H9 (cell line): ENCODE measurements around the gene DRICH1. TPM values are rescaled to one million over a fixed set of nuclear protein-coding genes. Genes with fewer than 3 reads are reported as not detected.
"Not testable (repeated sequence)": the region's sequence is repeated elsewhere in the genome, so short reads cannot be mapped to it uniquely, and the experiment has no call there.

Source experiments
- DNase-seq: peaks from one replicate; pipeline ENCODE4 v3.0.0-alpha.2; 2017
- H2AFZ ChIP-seq: one replicate; pipeline ENCODE4 v1.6.1; 2013; ENCODE audit warnings: mild to moderate bottlenecking, low read length, control low read depth, moderate library complexity
- H2AK5ac ChIP-seq: 2 replicates; pipeline ENCODE4 v1.6.1; 2013; ENCODE audit warnings: low read length, control low read depth, mixed read lengths; ENCODE audit not compliant: insufficient read length
- H2BK120ac ChIP-seq: one replicate; pipeline ENCODE4 v1.6.1; 2013; ENCODE audit warnings: low read depth, mild to moderate bottlenecking, low read length, control low read depth, inconsistent platforms; ENCODE audit not compliant: poor library complexity, severe bottlenecking
- H2BK12ac ChIP-seq: 2 replicates; pipeline ENCODE4 v1.6.1; 2013; ENCODE audit warnings: low read length, control low read depth, mixed read lengths, low read depth; ENCODE audit not compliant: insufficient read length
- H2BK15ac ChIP-seq: 2 replicates; pipeline ENCODE4 v1.6.1; 2013; ENCODE audit warnings: low read depth, low read length, control low read depth
- H2BK20ac ChIP-seq: one replicate; pipeline ENCODE4 v1.6.1; 2013; ENCODE audit warnings: low read depth, mild to moderate bottlenecking, low read length, control low read depth, inconsistent platforms; ENCODE audit not compliant: poor library complexity, severe bottlenecking
- H2BK5ac ChIP-seq: 2 replicates; pipeline ENCODE4 v1.6.1; 2013; ENCODE audit warnings: low read length, control low read depth, mixed read lengths; ENCODE audit not compliant: insufficient read length
- H3K14ac ChIP-seq: 2 replicates; pipeline ENCODE4 v1.6.1; 2013; ENCODE audit warnings: low read length, control low read depth; ENCODE audit not compliant: insufficient read depth
- H3K18ac ChIP-seq: 2 replicates; pipeline ENCODE4 v1.6.1; 2013; ENCODE audit warnings: low read depth, mild to moderate bottlenecking, mixed read lengths, low read length, control low read depth; ENCODE audit not compliant: insufficient read length
- H3K23ac ChIP-seq: 2 replicates; pipeline ENCODE4 v1.6.1; 2013; ENCODE audit warnings: low read length, control low read depth, mixed read lengths, low read depth; ENCODE audit not compliant: insufficient read length
- H3K23me2 ChIP-seq: 2 replicates; pipeline ENCODE4 v1.6.1; 2013; ENCODE audit warnings: low read depth, mild to moderate bottlenecking, mixed read lengths, low read length, control low read depth; ENCODE audit not compliant: insufficient read length, poor library complexity, severe bottlenecking
- H3K27ac ChIP-seq: 2 replicates; pipeline ENCODE4 v1.5.1; 2013; ENCODE audit warnings: low read length, control low read depth, mixed read lengths, low read depth; ENCODE audit not compliant: insufficient read length
- H3K27me3 ChIP-seq: 2 replicates; pipeline ENCODE4 v1.6.1; 2013; ENCODE audit warnings: low read length, control low read depth, inconsistent platforms; ENCODE audit not compliant: insufficient read depth
- H3K4ac ChIP-seq: 2 replicates; pipeline ENCODE4 v1.6.1; 2013; ENCODE audit warnings: low read depth, mild to moderate bottlenecking, control low read depth, inconsistent platforms, low read length, moderate library complexity
- H3K4me1 ChIP-seq: 2 replicates; pipeline ENCODE4 v1.6.1; 2013; ENCODE audit warnings: low read length, control low read depth, inconsistent platforms; ENCODE audit not compliant: insufficient read depth
- H3K4me2 ChIP-seq: 2 replicates; pipeline ENCODE4 v1.6.1; 2013; ENCODE audit warnings: low read length, control low read depth, mixed read lengths; ENCODE audit not compliant: insufficient read length, insufficient read depth
- H3K56ac ChIP-seq: 2 replicates; pipeline ENCODE4 v1.6.1; 2013; ENCODE audit warnings: low read depth, mild to moderate bottlenecking, mixed read lengths, low read length, control low read depth; ENCODE audit not compliant: insufficient read length
- H3K79me1 ChIP-seq: 2 replicates; pipeline ENCODE4 v1.6.1; 2013; ENCODE audit warnings: low read depth, mild to moderate bottlenecking, moderate library complexity, low read length, control low read depth, inconsistent platforms; ENCODE audit not compliant: insufficient read depth, poor library complexity, severe bottlenecking
- H3K79me2 ChIP-seq: 2 replicates; pipeline ENCODE4 v1.6.1; 2013; ENCODE audit warnings: low read length, control low read depth, inconsistent platforms; ENCODE audit not compliant: insufficient read depth
- H3K9ac ChIP-seq: 2 replicates; pipeline ENCODE4 v1.6.1; 2013; ENCODE audit warnings: low read length, control low read depth, mixed read lengths; ENCODE audit not compliant: insufficient read length; ENCODE audit errors: extremely low read depth
- H3K9me3 ChIP-seq: one replicate; pipeline ENCODE4 v1.6.1; 2013; ENCODE audit warnings: low read depth, low read length, inconsistent platforms; ENCODE audit not compliant: control insufficient read depth
- H3T11ph ChIP-seq: one replicate; pipeline ENCODE4 v1.6.1; 2013; ENCODE audit warnings: mild to moderate bottlenecking, low read length, control low read depth, inconsistent platforms
- H4K20me1 ChIP-seq: one replicate; pipeline ENCODE4 v1.6.1; 2013; ENCODE audit not compliant: control insufficient read depth, insufficient read length, insufficient read depth
- H4K5ac ChIP-seq: 2 replicates; pipeline ENCODE4 v1.6.1; 2013; ENCODE audit warnings: low read depth, mild to moderate bottlenecking, mixed read lengths, low read length, control low read depth; ENCODE audit not compliant: insufficient read length
- H4K8ac ChIP-seq: replicated peaks from 2 replicates; pipeline ENCODE4 v1.6.1; 2013; ENCODE audit warnings: low read length, control low read depth, mixed read lengths, low read depth; ENCODE audit not compliant: insufficient read length
- H4K91ac ChIP-seq: 2 replicates; pipeline ENCODE4 v1.6.1; 2013; ENCODE audit warnings: low read depth, mild to moderate bottlenecking, moderate library complexity, mixed read lengths, low read length, control low read depth; ENCODE audit not compliant: insufficient read length
- H3K27ac Mint-ChIP-seq, 3 experiments: 2 replicates in 2 of 3; 3 replicates in 1 of 3; pipeline ENCODE4 v1.8.0; 2020 to 2021; ENCODE audit warnings: mixed read lengths in 3 of 3, mild to moderate bottlenecking in 1 of 3, moderate library complexity in 1 of 3
- H3K27me3 Mint-ChIP-seq: 2 replicates; pipeline ENCODE4 v1.8.0; 2021; ENCODE audit warnings: low read depth, mild to moderate bottlenecking, moderate library complexity, mixed read lengths
- H3K36me3 Mint-ChIP-seq, 3 experiments: 2 replicates in 2 of 3; 3 replicates in 1 of 3; pipeline ENCODE4 v1.8.0; 2020 to 2021; ENCODE audit warnings: low read depth in 3 of 3, mixed read lengths in 3 of 3; ENCODE audit not compliant: insufficient read depth in 1 of 3
- H3K4me1 Mint-ChIP-seq, 2 experiments: 2 replicates each; pipeline ENCODE4 v1.8.0; 2020; ENCODE audit warnings: mixed read lengths in 2 of 2
- H3K4me3 Mint-ChIP-seq, 2 experiments: 2 replicates in 1 of 2; 3 replicates in 1 of 2; pipeline ENCODE4 v1.8.0; 2020 to 2021; ENCODE audit warnings: mild to moderate bottlenecking in 2 of 2, mixed read lengths in 2 of 2, moderate library complexity in 1 of 2
- H3K9me3 Mint-ChIP-seq, 2 experiments: 2 replicates in 1 of 2; 3 replicates in 1 of 2; pipeline ENCODE4 v1.8.0; 2020; ENCODE audit warnings: mild to moderate bottlenecking in 2 of 2, mixed read lengths in 2 of 2, moderate library complexity in 1 of 2
- WGBS: extraction: QIAGEN DNeasy Blood & Tissue Kit; methylation state at CpG from one replicate; pipeline ENCODE4 v1.1.7; 2013; ENCODE audit warnings: missing lambda C conversion rate, low lambda C conversion rate, mixed read lengths; ENCODE audit not compliant: insufficient read length; ENCODE audit errors: extremely low coverage; 5-methylcytosine and 5-hydroxymethylcytosine counted together
- total RNA-seq: library from RNA; stranded (reverse); gene quantifications from 2 replicates; pipeline ENCODE4 v1.2.1, GENCODE V29; 2021
- TF ChIP-seq, protein P1 (sequence below): fragments of 200-600 bp; sonication (generic); conservative IDR thresholded peaks from 3 replicates; pipeline ENCODE4 v1.8.0; 2021; ENCODE audit warnings: antibody characterized with exemption, mild to moderate bottlenecking

The DRICH1 gene
- total RNA-seq, 1 experiment from 2014 or later = not detected

DNA sequence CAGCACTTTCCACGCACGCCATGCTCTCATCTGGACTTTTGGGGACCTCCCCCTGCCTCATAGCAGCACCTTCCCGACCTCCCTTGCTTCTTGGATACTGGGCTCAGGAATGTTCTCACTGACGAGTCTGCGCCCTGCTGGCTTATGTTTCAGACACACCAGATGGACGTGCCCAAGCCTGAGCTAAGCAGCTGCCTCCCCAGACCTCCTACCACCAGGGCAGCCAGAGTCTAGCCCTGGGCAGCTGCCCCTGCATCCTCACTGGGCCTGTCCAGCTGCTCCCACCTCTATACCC lies 45.5 kb upstream of the DRICH1 start:
- Histone ChIP-seq H3K79me2 (no peaks in the 10 kb centered on the region), H2BK120ac (no peak overlapping the region), H3K23me2 (no peaks in the 10 kb centered on the region), H2BK15ac (no peak overlapping the region), H3K56ac (no peak overlapping the region), H2AFZ (no peak overlapping the region), H3K18ac (no peak overlapping the region), H3T11ph (no peak overlapping the region), H2BK12ac (no peak overlapping the region), H4K8ac (no peak overlapping the region), H3K27ac (no peak overlapping the region), H3K23ac (no peak overlapping the region), H2BK20ac (no peak overlapping the region), H3K79me1 (no peaks in the 10 kb centered on the region), H3K9me3 (no peaks in the 10 kb centered on the region), H2BK5ac (no peak overlapping the region), H4K5ac (no peak overlapping the region), H3K9ac (no peak overlapping the region), H3K4me1 (no peaks in the 10 kb centered on the region), H3K14ac (no peak overlapping the region), H3K27me3 (no peaks in the 10 kb centered on the region), H3K4ac (no peak overlapping the region), H3K4me2 (no peak overlapping the region), H4K20me1 (no peaks in the 10 kb centered on the region), H2AK5ac (no peak overlapping the region), H4K91ac (no peak overlapping the region)
- H3K4me3 Mint-ChIP-seq = no peak overlapping the region
- no CpG with 5 or more reads among the region's 6 CpGs for WGBS
- TF ChIP-seq, protein P1, sequence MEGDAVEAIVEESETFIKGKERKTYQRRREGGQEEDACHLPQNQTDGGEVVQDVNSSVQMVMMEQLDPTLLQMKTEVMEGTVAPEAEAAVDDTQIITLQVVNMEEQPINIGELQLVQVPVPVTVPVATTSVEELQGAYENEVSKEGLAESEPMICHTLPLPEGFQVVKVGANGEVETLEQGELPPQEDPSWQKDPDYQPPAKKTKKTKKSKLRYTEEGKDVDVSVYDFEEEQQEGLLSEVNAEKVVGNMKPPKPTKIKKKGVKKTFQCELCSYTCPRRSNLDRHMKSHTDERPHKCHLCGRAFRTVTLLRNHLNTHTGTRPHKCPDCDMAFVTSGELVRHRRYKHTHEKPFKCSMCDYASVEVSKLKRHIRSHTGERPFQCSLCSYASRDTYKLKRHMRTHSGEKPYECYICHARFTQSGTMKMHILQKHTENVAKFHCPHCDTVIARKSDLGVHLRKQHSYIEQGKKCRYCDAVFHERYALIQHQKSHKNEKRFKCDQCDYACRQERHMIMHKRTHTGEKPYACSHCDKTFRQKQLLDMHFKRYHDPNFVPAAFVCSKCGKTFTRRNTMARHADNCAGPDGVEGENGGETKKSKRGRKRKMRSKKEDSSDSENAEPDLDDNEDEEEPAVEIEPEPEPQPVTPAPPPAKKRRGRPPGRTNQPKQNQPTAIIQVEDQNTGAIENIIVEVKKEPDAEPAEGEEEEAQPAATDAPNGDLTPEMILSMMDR = no peak
- H3K36me3 Mint-ChIP-seq = peaks cover 6 to 15% (median 10%) of the 10 kb centered on the region in 3 experiments; a peak in 6 of 7 replicates
- no peaks in the 10 kb centered on the region for H3K27me3 Mint-ChIP-seq
- H3K9me3 Mint-ChIP-seq = no peaks in the 10 kb centered on the region
- DNase-seq = no peak
- H3K4me1 Mint-ChIP-seq = peaks cover 27 to 32% of the 10 kb centered on the region in 2 experiments
- H3K27ac Mint-ChIP-seq = peak overlapping the region in 2 of 3 experiments; percentile 27 to 72; a peak in 4 of 7 replicates

DNA sequence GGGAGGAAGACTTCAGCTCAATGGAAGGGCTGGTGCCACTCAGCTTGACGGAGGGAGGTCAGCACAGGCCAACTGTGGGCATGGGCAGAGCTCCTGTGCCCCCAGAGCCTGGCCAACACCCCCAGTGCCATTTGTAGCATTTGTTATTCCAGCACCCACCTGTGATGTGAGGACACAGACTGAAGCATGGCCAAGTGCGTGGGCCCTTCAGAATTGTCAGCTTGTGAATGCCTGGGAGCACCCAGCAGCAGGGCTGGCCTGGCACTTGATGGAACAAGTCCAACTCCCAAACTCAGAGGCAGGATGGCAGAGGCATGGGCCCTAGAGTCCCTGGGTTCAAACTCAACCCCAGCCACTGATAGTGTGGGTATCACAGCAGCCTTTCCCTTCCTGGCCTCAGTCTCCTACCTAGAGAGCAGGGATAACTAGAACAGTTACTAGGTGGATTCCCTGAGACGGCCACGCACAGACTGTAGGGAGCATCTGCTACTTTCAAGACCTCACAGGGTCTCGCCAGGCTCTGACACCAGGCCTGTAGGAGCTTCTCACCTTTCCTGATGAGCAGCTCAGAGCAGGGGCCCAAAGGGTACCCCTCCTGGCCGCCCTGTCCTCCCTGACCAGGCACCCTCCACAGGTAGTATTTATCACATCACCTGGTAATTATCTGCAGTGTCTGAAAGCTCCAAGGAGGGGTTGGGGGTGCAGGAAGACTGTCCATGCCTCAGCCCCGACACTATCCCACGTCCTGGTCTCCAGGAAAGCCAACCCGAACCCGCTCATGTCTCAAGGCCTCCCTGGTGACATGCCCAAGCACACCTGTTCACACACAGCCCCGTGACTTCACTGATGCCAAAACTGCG lies 45.0 kb upstream of the DRICH1 start:
- not testable (repeated sequence) for H3K27me3 Mint-ChIP-seq, H4K8ac ChIP-seq, H3K56ac ChIP-seq, H3K18ac ChIP-seq, H2AK5ac ChIP-seq, H2BK15ac ChIP-seq, H3K9me3 ChIP-seq, H3K4me3 Mint-ChIP-seq, H4K20me1 ChIP-seq, H3K27ac ChIP-seq, H3K4me2 ChIP-seq, H4K91ac ChIP-seq, H3K23ac ChIP-seq, H2BK20ac ChIP-seq, H3T11ph ChIP-seq, H2BK5ac ChIP-seq, H3K9me3 Mint-ChIP-seq, H2AFZ ChIP-seq, H3K79me2 ChIP-seq, H3K79me1 ChIP-seq, H2BK12ac ChIP-seq, H3K9ac ChIP-seq, H3K27me3 ChIP-seq, H2BK120ac ChIP-seq, H3K4me1 ChIP-seq, H3K14ac ChIP-seq, DNase-seq, H3K23me2 ChIP-seq, H3K4ac ChIP-seq, H4K5ac ChIP-seq
- peaks cover 3 to 12% (median 8%) of the 10 kb centered on the region in 3 experiments; a peak in 6 of 7 replicates for H3K36me3 Mint-ChIP-seq
- peaks cover 32 to 36% of the 10 kb centered on the region in 2 experiments for H3K4me1 Mint-ChIP-seq
- H3K27ac Mint-ChIP-seq = peak overlapping the region in 2 of 3 experiments; percentile 27 to 72; a peak in 4 of 7 replicates
- WGBS = no CpG with 5 or more reads among the region's 12 CpGs
